ENCODE measurements around the gene RIPPLY1. TPM values are rescaled to one million over a fixed set of nuclear protein-coding genes. Genes with fewer than 3 reads are reported as not detected.

RIPPLY1 gene
- total RNA-seq, 4 donors from 2014 or later, result not detected

DNA sequence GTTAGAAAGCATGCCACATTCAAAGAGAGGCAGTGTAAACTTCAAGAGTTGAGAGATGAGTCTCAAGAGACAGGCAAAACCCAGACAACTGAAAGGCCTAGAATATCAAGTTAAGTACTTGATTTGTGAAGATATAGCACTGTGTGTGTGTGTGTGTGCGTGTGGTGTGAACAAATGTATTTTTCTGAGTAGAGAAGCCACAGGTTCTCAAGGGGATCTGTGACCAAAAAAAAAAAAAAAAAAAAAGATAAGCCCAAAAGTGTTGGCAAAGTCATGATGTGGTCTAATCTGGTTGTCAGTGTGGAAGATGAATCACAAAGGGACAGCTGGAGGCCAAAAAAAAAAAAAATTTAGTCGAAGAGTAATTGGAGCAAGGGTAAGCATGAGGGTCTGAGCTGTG is 3.9 kb downstream of the RIPPLY1 start:
- Histone ChIP-seq H3K4me1 (peaks cover 0 to 17% (median 0%) of the 10 kb centered on the region in 3 donors), H3K9me3 (no peaks in the 10 kb centered on the region), H3K27me3 (peaks cover 0 to 14% (median 0%) of the 10 kb centered on the region in 4 donors), H3K27ac (no peak overlapping the region), H3K36me3 (no peaks in the 10 kb centered on the region), H3K4me3 (no peak overlapping the region)
- no peak for DNase-seq
- TF ChIP-seq, protein P1, sequence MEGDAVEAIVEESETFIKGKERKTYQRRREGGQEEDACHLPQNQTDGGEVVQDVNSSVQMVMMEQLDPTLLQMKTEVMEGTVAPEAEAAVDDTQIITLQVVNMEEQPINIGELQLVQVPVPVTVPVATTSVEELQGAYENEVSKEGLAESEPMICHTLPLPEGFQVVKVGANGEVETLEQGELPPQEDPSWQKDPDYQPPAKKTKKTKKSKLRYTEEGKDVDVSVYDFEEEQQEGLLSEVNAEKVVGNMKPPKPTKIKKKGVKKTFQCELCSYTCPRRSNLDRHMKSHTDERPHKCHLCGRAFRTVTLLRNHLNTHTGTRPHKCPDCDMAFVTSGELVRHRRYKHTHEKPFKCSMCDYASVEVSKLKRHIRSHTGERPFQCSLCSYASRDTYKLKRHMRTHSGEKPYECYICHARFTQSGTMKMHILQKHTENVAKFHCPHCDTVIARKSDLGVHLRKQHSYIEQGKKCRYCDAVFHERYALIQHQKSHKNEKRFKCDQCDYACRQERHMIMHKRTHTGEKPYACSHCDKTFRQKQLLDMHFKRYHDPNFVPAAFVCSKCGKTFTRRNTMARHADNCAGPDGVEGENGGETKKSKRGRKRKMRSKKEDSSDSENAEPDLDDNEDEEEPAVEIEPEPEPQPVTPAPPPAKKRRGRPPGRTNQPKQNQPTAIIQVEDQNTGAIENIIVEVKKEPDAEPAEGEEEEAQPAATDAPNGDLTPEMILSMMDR (IDR thresholded peaks at IDR 0.05), result no peak
- TF ChIP-seq POLR2A (IDR thresholded peaks at IDR 0.05), result no peak
- intact Hi-C loops (cut with DNase I), result no loop called here
- 42 to 44% methylated on average over 2 of the region's 2 CpGs for WGBS, 2 donors

DNA sequence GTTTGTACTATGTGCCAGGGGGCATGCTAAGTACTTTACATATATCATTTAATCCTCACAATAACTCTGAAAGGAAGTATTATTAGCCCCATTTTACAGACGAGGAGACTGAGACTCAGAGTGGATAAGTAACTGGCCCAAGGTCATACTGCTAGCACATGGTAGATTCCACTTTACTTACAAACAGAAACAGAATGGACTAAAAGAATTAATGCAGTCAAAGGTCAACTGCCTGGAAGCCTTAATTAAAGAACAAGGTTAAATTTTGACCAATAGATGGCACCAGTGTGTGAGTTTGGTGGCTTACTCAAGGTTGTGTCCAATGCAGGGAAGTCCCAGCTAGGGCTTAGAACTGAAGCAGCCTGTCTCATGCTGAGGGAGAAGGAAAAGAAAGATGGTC is 4.7 kb downstream of the RIPPLY1 start:
- H3K9me3 ChIP-seq, result no peaks in the 10 kb centered on the region
- intact Hi-C loops (cut with DNase I), result no loop called here
- no peak overlapping the region for H3K4me3 ChIP-seq
- no peak for DNase-seq
- TF ChIP-seq, protein P1 (IDR thresholded peaks at IDR 0.05), result peak in 3 of 6 experiments; percentile 21 to 39 (median 29)
- no peak for TF ChIP-seq POLR2A (IDR thresholded peaks at IDR 0.05)
- H3K27ac ChIP-seq, result no peak overlapping the region
- H3K4me1 ChIP-seq, result peaks cover 0 to 17% (median 0%) of the 10 kb centered on the region in 3 donors
- no peaks in the 10 kb centered on the region for H3K36me3 ChIP-seq
- H3K27me3 ChIP-seq, result peaks cover 0 to 18% (median 0%) of the 10 kb centered on the region in 4 donors
- 21 to 25% methylated on average over 1 of the region's 1 CpG for WGBS, 2 donors

DNA sequence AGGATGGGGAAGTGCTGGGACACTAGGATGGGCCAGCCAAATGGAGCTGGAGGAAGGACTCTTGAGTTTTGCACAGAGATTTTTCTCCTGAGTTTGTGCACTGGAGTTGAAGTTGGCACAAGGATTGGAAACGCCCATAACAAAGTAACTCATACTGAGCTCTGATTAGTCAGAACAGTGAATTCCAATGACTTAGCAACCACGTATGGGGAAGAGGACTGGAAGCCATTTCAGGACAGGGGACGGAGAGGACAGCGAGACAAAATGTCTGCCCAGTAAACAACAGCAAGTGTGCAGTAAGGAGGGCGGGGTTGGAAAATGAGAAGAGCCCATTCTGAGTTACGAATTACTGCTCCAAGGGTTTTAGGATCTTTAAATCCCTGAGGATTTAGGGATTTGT is 5.9 kb downstream of the RIPPLY1 start:
- Histone ChIP-seq H3K4me1 (peaks cover 0 to 17% (median 0%) of the 10 kb centered on the region in 3 donors), H3K27ac (no peak overlapping the region), H3K4me3 (no peak overlapping the region), H3K36me3 (no peaks in the 10 kb centered on the region), H3K27me3 (peaks cover 0 to 28% (median 0%) of the 10 kb centered on the region in 4 donors), H3K9me3 (no peaks in the 10 kb centered on the region)
- TF ChIP-seq POLR2A (IDR thresholded peaks at IDR 0.05), result no peak
- TF ChIP-seq, protein P1 (IDR thresholded peaks at IDR 0.05), result no peak
- DNase-seq, result no peak
- intact Hi-C loops (cut with DNase I), result no loop called here
- WGBS, 2 donors, result 66 to 72% methylated on average over 6 of the region's 6 CpGs

DNA sequence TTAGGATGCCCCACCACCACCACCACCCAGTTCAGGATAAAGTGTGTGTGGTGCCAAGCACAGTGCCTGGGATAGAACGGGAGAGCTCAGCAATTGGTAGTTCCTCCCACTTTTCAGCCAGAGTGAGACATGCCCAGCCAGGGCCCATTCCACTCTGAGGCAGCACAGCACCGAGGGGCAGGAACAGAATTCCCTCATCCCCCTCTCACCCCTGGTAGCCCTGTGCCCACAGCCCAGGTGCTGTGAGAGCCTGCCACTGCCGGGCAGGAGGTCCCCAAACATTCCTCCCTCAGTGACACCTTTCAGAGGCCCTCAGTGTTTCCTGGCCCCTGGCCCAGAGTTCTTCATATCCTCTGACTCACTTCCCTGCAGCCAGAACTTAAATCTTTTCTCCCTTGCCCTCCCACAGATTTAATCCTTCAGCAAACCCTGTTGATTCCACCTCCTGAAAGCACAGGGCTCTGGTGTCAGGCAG is 8.1 kb downstream of the RIPPLY1 start:
- H3K4me3 ChIP-seq, result no peak overlapping the region
- no peaks in the 10 kb centered on the region for H3K9me3 ChIP-seq
- WGBS, 2 donors, result 7 to 20% methylated on average over 1 to 3 of the region's 3 CpGs
- H3K36me3 ChIP-seq, result no peaks in the 10 kb centered on the region
- no peak overlapping the region for H3K27ac ChIP-seq
- peaks cover 0 to 25% (median 0%) of the 10 kb centered on the region in 4 donors for H3K27me3 ChIP-seq
- no peak for DNase-seq
- H3K4me1 ChIP-seq, result peaks cover 0 to 17% (median 0%) of the 10 kb centered on the region in 3 donors
- TF ChIP-seq, protein P1 (IDR thresholded peaks at IDR 0.05), result no peak
- no peak for TF ChIP-seq POLR2A (IDR thresholded peaks at IDR 0.05)
- intact Hi-C loops (cut with DNase I), result no loop called here

DNA sequence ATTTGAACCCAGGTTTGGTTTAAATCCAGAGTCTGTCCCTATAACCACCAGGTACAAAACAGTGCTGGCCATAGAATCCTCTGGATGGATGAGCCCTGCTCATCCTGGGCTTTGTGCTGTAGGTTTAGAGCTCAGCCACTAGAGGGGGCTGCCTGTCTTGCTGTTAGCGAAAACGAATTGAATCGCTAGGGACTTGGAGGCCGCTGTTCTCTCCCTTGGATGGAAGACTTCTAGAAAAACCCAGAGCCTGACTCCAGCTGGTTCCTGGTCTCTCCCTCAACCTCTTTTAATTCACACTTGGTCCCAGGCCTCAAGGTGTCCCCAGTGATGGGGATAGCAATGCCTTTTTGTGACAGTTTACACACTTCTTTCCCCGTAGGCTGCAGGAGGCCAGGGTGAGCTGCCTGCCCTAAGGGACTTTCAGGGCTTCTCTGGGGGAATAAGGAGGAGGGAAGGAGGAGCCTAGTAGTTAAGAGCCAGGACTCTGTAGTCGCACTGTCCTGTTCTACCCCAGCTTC is 8.7 kb downstream of the RIPPLY1 start:
- Histone ChIP-seq H3K4me1 (peaks cover 0 to 17% (median 0%) of the 10 kb centered on the region in 3 donors), H3K9me3 (no peaks in the 10 kb centered on the region), H3K36me3 (no peaks in the 10 kb centered on the region), H3K27ac (no peak overlapping the region), H3K4me3 (no peak overlapping the region), H3K27me3 (peaks cover 0 to 25% (median 0%) of the 10 kb centered on the region in 4 donors)
- WGBS, 2 donors, result 0 to 14% methylated on average over 2 to 3 of the region's 6 CpGs
- DNase-seq, result no peak
- intact Hi-C loops (cut with DNase I), result no loop called here
- TF ChIP-seq POLR2A (IDR thresholded peaks at IDR 0.05), result no peak
- TF ChIP-seq, protein P1 (IDR thresholded peaks at IDR 0.05), result peak; percentile 26 to 79 (median 70)
